ENCODE data around the gene SLC7A14. TPM values are rescaled to one million over a fixed set of nuclear protein-coding genes. Genes with fewer than 3 reads are reported as not detected.

SLC7A14 gene
- total RNA-seq, 1 donor from 2014 or later: 0.23 TPM

DNA sequence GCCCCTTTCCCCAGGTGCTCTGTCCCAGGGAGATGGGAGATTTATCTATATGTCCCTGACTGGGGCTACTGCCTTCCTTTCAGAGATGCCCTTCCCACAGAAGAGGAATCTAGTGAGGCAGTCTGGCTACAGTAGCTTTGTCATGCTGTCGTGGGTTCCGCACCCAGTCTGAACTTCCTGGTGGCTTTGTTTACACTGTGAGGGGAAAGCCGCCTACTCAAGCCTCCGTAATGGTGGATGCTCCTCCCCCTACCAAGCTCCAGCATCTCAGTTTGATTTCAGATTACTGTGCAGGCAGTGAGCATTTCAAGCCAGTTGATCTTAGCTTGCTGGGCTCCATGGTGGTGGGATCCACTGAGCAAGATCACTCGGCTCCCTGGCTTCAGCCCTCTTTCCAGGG lies 35.4 kb upstream of the SLC7A14 start:
- no peak for FAIRE-seq

DNA sequence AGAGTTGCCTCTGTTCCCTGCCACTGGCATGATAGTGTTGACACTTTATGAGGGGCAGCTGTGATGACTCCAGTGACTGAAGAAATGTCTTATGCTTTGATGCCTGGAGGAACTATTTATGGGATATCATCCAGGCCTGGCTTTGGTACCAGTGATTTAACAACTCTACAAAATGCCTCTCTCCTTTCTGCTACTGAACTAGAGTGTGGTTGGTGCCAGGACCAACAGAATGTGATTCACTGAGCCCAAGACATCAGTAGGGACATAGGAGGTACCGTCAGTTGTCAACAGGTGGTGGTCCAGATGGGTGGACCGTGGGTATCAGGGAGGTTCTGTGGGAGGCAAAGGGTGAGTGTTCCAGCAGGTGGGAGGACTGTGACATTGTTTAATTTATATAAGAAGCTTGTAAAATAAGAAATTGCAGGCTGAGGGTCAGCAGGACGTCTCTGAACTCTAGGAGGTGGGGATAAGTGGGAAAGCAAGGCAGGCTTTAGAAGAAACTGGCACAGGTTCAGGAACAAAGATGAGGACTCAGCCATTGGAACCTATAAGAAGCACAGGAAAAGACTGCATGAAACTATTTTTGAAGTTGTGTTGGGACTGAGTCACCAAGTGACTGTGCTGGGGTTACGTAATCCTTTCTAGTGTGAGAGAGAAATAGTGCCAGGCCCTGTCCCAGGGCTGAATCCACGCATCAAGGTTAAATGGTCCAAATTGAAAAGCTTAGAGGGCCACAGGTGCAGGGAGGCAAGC lies 28.5 kb upstream of the SLC7A14 start:
- TF ChIP-seq EZH2 (IDR thresholded peaks at IDR 0.05; ENCODE audit: insufficient read depth, low read length): no peak
- TF ChIP-seq, protein P1, sequence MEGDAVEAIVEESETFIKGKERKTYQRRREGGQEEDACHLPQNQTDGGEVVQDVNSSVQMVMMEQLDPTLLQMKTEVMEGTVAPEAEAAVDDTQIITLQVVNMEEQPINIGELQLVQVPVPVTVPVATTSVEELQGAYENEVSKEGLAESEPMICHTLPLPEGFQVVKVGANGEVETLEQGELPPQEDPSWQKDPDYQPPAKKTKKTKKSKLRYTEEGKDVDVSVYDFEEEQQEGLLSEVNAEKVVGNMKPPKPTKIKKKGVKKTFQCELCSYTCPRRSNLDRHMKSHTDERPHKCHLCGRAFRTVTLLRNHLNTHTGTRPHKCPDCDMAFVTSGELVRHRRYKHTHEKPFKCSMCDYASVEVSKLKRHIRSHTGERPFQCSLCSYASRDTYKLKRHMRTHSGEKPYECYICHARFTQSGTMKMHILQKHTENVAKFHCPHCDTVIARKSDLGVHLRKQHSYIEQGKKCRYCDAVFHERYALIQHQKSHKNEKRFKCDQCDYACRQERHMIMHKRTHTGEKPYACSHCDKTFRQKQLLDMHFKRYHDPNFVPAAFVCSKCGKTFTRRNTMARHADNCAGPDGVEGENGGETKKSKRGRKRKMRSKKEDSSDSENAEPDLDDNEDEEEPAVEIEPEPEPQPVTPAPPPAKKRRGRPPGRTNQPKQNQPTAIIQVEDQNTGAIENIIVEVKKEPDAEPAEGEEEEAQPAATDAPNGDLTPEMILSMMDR (IDR thresholded peaks at IDR 0.05; ENCODE audit: insufficient read depth, low read depth, low read length): no peak
- H3K27ac Mint-ChIP-seq (ENCODE audit: unreplicated experiment): no peak overlapping the region
- Histone ChIP-seq H3K79me2 (ENCODE audit: insufficient read depth, low read length) (no peaks in the 10 kb centered on the region), H3K36me3 (ENCODE audit: insufficient read depth, low read length) (no peaks in the 10 kb centered on the region), H3K27me3 (ENCODE audit: insufficient read depth, low read length) (no peaks in the 10 kb centered on the region), H3K4me1 (ENCODE audit: insufficient read depth, low read length) (peaks cover 10% of the 10 kb centered on the region), H3K4me2 (ENCODE audit: low read length) (no peak overlapping the region), H3K4me3 (ENCODE audit: insufficient read depth, low read depth, low read length) (no peak overlapping the region), H3K9me3 (ENCODE audit: insufficient read depth, low read depth, low read length) (no peaks in the 10 kb centered on the region), H3K27ac (ENCODE audit: low read depth, low read length) (no peak overlapping the region), H3K9ac (ENCODE audit: low read length) (no peak overlapping the region), H4K20me1 (ENCODE audit: insufficient read depth, low read length) (no peaks in the 10 kb centered on the region), H2AFZ (ENCODE audit: low read depth, low read length) (no peak overlapping the region)
- H3K27me3 Mint-ChIP-seq (ENCODE audit: low read depth, unreplicated experiment): peaks cover 8% of the 10 kb centered on the region
- H3K9me3 Mint-ChIP-seq (ENCODE audit: unreplicated experiment): peaks cover 6% of the 10 kb centered on the region
- FAIRE-seq (peak; percentile 86), DNase-seq (ENCODE audit: low read depth) (peak; percentile 86)
- no peak overlapping the region for H3K4me3 Mint-ChIP-seq (ENCODE audit: unreplicated experiment)
- peaks cover 4% of the 10 kb centered on the region for H3K4me1 Mint-ChIP-seq (ENCODE audit: low read depth, unreplicated experiment)
- H3K36me3 Mint-ChIP-seq (ENCODE audit: low read depth, unreplicated experiment): no peaks in the 10 kb centered on the region

More for the DNA sequence above, 35.4 kb upstream of the SLC7A14 start:
- Mint-ChIP-seq H3K36me3 (ENCODE audit: low read depth, unreplicated experiment) (no peaks in the 10 kb centered on the region), H3K4me1 (ENCODE audit: low read depth, unreplicated experiment) (no peaks in the 10 kb centered on the region), H3K9me3 (ENCODE audit: unreplicated experiment) (peaks cover 11% of the 10 kb centered on the region), H3K4me3 (ENCODE audit: unreplicated experiment) (no peak overlapping the region), H3K27me3 (ENCODE audit: low read depth, unreplicated experiment) (peaks cover 3% of the 10 kb centered on the region), H3K27ac (ENCODE audit: unreplicated experiment) (no peak overlapping the region)
- peaks cover 5% of the 10 kb centered on the region for H3K9me3 ChIP-seq (ENCODE audit: insufficient read depth, low read depth, low read length)
- no peaks in the 10 kb centered on the region for H3K79me2 ChIP-seq (ENCODE audit: insufficient read depth, low read length)
- no peak overlapping the region for H3K4me3 ChIP-seq (ENCODE audit: insufficient read depth, low read depth, low read length)
- no peak overlapping the region for H3K27ac ChIP-seq (ENCODE audit: low read depth, low read length)
- H2AFZ ChIP-seq (ENCODE audit: low read depth, low read length): no peak overlapping the region
- H3K9ac ChIP-seq (ENCODE audit: low read length): no peak overlapping the region
- no peaks in the 10 kb centered on the region for H4K20me1 ChIP-seq (ENCODE audit: insufficient read depth, low read length)
- H3K27me3 ChIP-seq (ENCODE audit: insufficient read depth, low read length): no peaks in the 10 kb centered on the region
- TF ChIP-seq, protein P1 (IDR thresholded peaks at IDR 0.05; ENCODE audit: insufficient read depth, low read depth, low read length): no peak
- no peak for TF ChIP-seq EZH2 (IDR thresholded peaks at IDR 0.05; ENCODE audit: insufficient read depth, low read length)
- H3K36me3 ChIP-seq (ENCODE audit: insufficient read depth, low read length): no peaks in the 10 kb centered on the region
- no peak overlapping the region for H3K4me2 ChIP-seq (ENCODE audit: low read length)
- no peak for DNase-seq (ENCODE audit: low read depth)
- H3K4me1 ChIP-seq (ENCODE audit: insufficient read depth, low read length): no peaks in the 10 kb centered on the region

DNA sequence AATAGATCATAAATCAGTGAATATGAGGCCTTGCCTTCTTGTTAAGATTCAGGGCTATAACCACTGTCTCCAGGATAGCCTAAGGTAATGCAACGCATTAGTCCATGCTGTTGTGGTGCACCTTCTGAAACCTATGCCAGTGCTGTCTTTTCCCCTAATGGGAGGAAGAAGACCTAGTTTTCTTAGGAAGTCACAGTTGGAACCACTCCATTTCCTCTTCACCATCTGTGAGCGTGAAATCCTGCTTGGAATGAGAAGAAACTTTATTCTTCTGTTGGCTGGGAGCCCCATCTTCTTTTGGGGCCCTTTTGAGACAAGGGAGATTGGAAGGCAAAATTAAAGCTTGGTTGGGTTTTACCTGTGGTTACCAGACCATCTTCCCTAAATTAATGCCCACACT lies 25.9 kb upstream of the SLC7A14 start:
- no peak for TF ChIP-seq EZH2 (IDR thresholded peaks at IDR 0.05; ENCODE audit: insufficient read depth, low read length)
- TF ChIP-seq, protein P1 (IDR thresholded peaks at IDR 0.05; ENCODE audit: insufficient read depth, low read depth, low read length): no peak
- Mint-ChIP-seq H3K27me3 (ENCODE audit: low read depth, unreplicated experiment) (peaks cover 9% of the 10 kb centered on the region), H3K27ac (ENCODE audit: unreplicated experiment) (no peak overlapping the region), H3K4me3 (ENCODE audit: unreplicated experiment) (no peak overlapping the region), H3K4me1 (ENCODE audit: low read depth, unreplicated experiment) (peaks cover 4% of the 10 kb centered on the region), H3K9me3 (ENCODE audit: unreplicated experiment) (no peaks in the 10 kb centered on the region), H3K36me3 (ENCODE audit: low read depth, unreplicated experiment) (no peaks in the 10 kb centered on the region)
- Histone ChIP-seq H2AFZ (ENCODE audit: low read depth, low read length) (no peak overlapping the region), H3K9ac (ENCODE audit: low read length) (no peak overlapping the region), H3K4me2 (ENCODE audit: low read length) (no peak overlapping the region), H3K36me3 (ENCODE audit: insufficient read depth, low read length) (no peaks in the 10 kb centered on the region), H3K4me3 (ENCODE audit: insufficient read depth, low read depth, low read length) (no peak overlapping the region), H3K79me2 (ENCODE audit: insufficient read depth, low read length) (no peaks in the 10 kb centered on the region), H3K4me1 (ENCODE audit: insufficient read depth, low read length) (peaks cover 10% of the 10 kb centered on the region), H3K27me3 (ENCODE audit: insufficient read depth, low read length) (no peaks in the 10 kb centered on the region), H3K9me3 (ENCODE audit: insufficient read depth, low read depth, low read length) (no peaks in the 10 kb centered on the region), H4K20me1 (ENCODE audit: insufficient read depth, low read length) (no peaks in the 10 kb centered on the region), H3K27ac (ENCODE audit: low read depth, low read length) (no peak overlapping the region)
- FAIRE-seq (no peak), DNase-seq (ENCODE audit: low read depth) (no peak)
